Heart left ventricle (tissue), 16 donors: ENCODE measurements around the gene PRR16. TPM values are rescaled to one million over a fixed set of nuclear protein-coding genes. Genes with fewer than 3 reads are reported as not detected.

ENCODE experiments used
- ATAC-seq, 4 donors: fragments of 200-7000 bp; cut with Tn5 transposase; one replicate each; pipeline ENCODE4 v1.9.1; 2020 to 2022; ENCODE audit warnings: moderate library complexity in 4 of 4, mild to moderate bottlenecking in 3 of 4, moderate number of reproducible peaks in 1 of 4
- DNase-seq, 5 donors: peaks; one replicate each; pipeline ENCODE4 v3.0.0-alpha.2; 2020
- H3K27ac ChIP-seq, 12 donors: fragments of 200-600 bp; sonication (generic) in 4 of 12; one replicate each; pipeline versions ENCODE4 v1.5.0 to v1.8.0; 2016 to 2022; ENCODE audit warnings: mild to moderate bottlenecking in 2 of 12
- H3K27me3 ChIP-seq, 9 donors: fragments of 200-600 bp; sonication (generic) in 2 of 9; one replicate each; pipeline versions ENCODE4 v1.5.1 to v1.8.0; 2016 to 2022; ENCODE audit warnings: mild to moderate bottlenecking in 3 of 9
- H3K36me3 ChIP-seq, 9 donors: fragments of 200-600 bp; sonication (generic) in 2 of 9; one replicate each; pipeline versions ENCODE4 v1.5.0 to v1.8.0; 2018 to 2022; ENCODE audit warnings: mild to moderate bottlenecking in 2 of 9
- H3K4me1 ChIP-seq, 12 donors: fragments of 200-600 bp; sonication (generic) in 4 of 12; one replicate each; pipeline versions ENCODE4 v1.5.0 to v1.8.0; 2016 to 2022; ENCODE audit warnings: mild to moderate bottlenecking in 3 of 12
- H3K4me3 ChIP-seq, 12 donors: fragments of 200-600 bp; sonication (generic) in 4 of 12; one replicate each; pipeline versions ENCODE4 v1.5.0 to v1.8.0; 2017 to 2022; ENCODE audit warnings: mild to moderate bottlenecking in 9 of 12, moderate library complexity in 4 of 12
- H3K9me3 ChIP-seq, 12 donors: fragments of 200-600 bp; sonication (generic) in 4 of 12; one replicate each; pipeline versions ENCODE4 v1.5.0 to v1.8.0; 2016 to 2022; ENCODE audit warnings: mild to moderate bottlenecking in 1 of 12
- POLR2A ChIP-seq, 2 donors: fragments of 450-650 bp; IDR thresholded peaks; one replicate each; pipeline ENCODE4 v1.6.1; 2017; ENCODE audit warnings: antibody characterized with exemption in 2 of 2, mild to moderate bottlenecking in 2 of 2, moderate library complexity in 2 of 2
- WGBS, 4 donors: extraction: QIAGEN DNeasy Blood & Tissue Kit in 2 of 4; methylation state at CpG; one replicate each; pipeline versions ENCODE4 v1.1.5 to v1.1.7; 2013 to 2018; 5-methylcytosine and 5-hydroxymethylcytosine counted together
- intact Hi-C, 10 donors: fragments of 100-400 bp; cut with DNase I; formaldehyde crosslinking; loops; one replicate each; pipeline versions ENCODE4 v1.11.1 to v1.14.2; 2022
- polyA plus RNA-seq, 2 donors: library from polyadenylated mRNA; stranded (reverse); fragments of 200-250 nt; gene quantifications; one replicate each; pipeline ENCODE4 v1.2.3, GENCODE V29; 2013
- total RNA-seq, 9 donors: library from RNA; depleted of rRNA in 2 of 9; stranded (reverse); fragments of >200 nt in 2 of 9; fragmentation: NEBNext Ultra II Directional in 3 of 9; extraction: Animal tissue kit (Norgen Biotek cat#: 25700) in 3 of 9; gene quantifications; one replicate each; pipeline versions ENCODE4 v1.1.0 to v1.2.4, GENCODE V29; 2016 to 2023
- TF ChIP-seq, protein P1 (sequence below), 12 donors: fragments of 200-600 bp; sonication (generic) in 4 of 12; IDR thresholded peaks; one replicate each; pipeline versions ENCODE4 v1.5.0 to v1.8.0; 2018 to 2022; ENCODE audit warnings: antibody characterized with exemption in 12 of 12, mild to moderate bottlenecking in 5 of 12
- donor health status: ischemic (EF 13 %, LVEDD 7.1; RV severe dilation, severe dysfunction).
- donor health status: healthy with polysubstance abuse.
- donor health status: DM: no; HTN: yes; CAD: no.
- donor health status: DM: no; HTN: no; CAD: no.
- donor health status: ischemic (EF 25% LVEDD 6.9; RV normal size, moderate dysfunction).
- donor health status: ischemic (EF 25% LVEDD 5.7; RV mildly dilated, moderate dysfunction).
- donor health status: healthy.
- donor health status: DM: yes; HTN: yes; CAD: no.
- donor health status: ischemic (EF 35%, LVEDD 5.7; RV mildly dilated, moderate dysfunction).
- donor health status: nonischemic (EF 11% LVEDD 7.7; RV severe dilation, severe dysfunction).
- donor health status: DM: yes; HTN: yes; CAD: no.
- donor health status: PGD.
- donor health status: ischemic (EF 29% LVEDD 5.4; RV normal size, mild dysfunction).
- donor health status: nonischemic (EF 23%, LVEDD 6.1; RV moderate dilation, normal function).

Gene PRR16
- total and polyA plus RNA-seq, 11 donors, result 4.0 to 18.8 (median 8.3) TPM

DNA sequence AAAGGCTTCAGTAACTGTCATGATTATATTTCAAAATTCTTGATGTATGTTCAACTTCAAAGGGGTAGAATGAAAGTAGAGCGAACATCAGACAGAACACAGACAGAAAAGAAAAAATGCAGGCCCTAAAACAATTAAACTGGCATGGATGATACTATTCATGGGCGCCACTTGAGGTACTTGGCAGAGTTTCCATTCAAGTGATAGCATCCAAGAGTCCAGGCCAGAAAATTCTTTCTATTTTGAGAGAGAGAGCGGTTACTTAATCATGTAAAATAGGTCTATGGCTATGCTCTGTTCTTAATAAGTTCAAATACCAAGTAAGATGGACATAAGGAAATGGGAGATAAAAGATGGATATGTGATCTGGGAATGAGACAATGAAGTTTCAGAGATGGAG lies 21.4 kb upstream of the PRR16 start:
- Histone ChIP-seq H3K9me3 (no peaks in the 10 kb centered on the region), H3K4me1 (peaks cover 0 to 33% (median 9%) of the 10 kb centered on the region in 12 donors), H3K27me3 (no peaks in the 10 kb centered on the region), H3K4me3 (no peak overlapping the region), H3K36me3 (no peaks in the 10 kb centered on the region), H3K27ac (peak overlapping the region in 11 of 12 donors; percentile 4 to 87 (median 70))
- intact Hi-C loops, result loop anchor here in 1 of 10 donors (10.0 kb wide), 1 partner anchor 288 kb away; no protein-coding TSS in a partner anchor
- 42 to 54% (median 48%) methylated on average over 3 of the region's 3 CpGs for WGBS, 4 donors
- peak; percentile 79 to 90 (median 88) for ATAC-seq
- peak in 3 of 5 donors; percentile 24 to 44 (median 35) for DNase-seq
- TF ChIP-seq POLR2A (IDR thresholded peaks at IDR 0.05), result no peak
- TF ChIP-seq, protein P1, sequence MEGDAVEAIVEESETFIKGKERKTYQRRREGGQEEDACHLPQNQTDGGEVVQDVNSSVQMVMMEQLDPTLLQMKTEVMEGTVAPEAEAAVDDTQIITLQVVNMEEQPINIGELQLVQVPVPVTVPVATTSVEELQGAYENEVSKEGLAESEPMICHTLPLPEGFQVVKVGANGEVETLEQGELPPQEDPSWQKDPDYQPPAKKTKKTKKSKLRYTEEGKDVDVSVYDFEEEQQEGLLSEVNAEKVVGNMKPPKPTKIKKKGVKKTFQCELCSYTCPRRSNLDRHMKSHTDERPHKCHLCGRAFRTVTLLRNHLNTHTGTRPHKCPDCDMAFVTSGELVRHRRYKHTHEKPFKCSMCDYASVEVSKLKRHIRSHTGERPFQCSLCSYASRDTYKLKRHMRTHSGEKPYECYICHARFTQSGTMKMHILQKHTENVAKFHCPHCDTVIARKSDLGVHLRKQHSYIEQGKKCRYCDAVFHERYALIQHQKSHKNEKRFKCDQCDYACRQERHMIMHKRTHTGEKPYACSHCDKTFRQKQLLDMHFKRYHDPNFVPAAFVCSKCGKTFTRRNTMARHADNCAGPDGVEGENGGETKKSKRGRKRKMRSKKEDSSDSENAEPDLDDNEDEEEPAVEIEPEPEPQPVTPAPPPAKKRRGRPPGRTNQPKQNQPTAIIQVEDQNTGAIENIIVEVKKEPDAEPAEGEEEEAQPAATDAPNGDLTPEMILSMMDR (IDR thresholded peaks at IDR 0.05), result no peak

DNA sequence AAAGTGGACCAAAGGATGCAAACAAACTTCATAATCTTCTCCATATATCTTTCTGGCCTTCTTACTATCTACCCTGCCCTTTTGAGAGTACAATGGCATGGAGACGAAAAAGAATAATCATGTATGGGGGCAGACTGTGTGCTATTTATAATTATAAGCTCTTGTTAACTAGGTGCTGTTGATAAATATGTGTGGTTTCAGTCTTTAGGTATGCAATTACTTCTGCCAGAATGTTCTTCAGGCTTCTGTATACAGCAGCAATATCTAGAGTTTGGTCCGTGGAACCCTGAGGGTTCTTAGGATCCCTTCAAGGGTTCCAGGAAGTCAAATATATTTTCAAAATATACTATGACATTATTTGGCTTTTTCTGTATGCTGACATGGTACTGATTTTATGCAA lies 20.5 kb upstream of the PRR16 start:
- Histone ChIP-seq H3K9me3 (no peaks in the 10 kb centered on the region), H3K27ac (peak overlapping the region in 11 of 12 donors; percentile 4 to 87 (median 70)), H3K27me3 (no peaks in the 10 kb centered on the region), H3K36me3 (no peaks in the 10 kb centered on the region), H3K4me1 (peaks cover 0 to 33% (median 11%) of the 10 kb centered on the region in 12 donors), H3K4me3 (no peak overlapping the region)
- intact Hi-C loops, result loop anchor here in 1 of 10 donors (10.0 kb wide), 1 partner anchor 289 kb away; no protein-coding TSS in a partner anchor
- 44 to 61% (median 46%) methylated on average over 2 of the region's 2 CpGs for WGBS, 4 donors
- ATAC-seq (peak; percentile 22 to 59 (median 36)), DNase-seq (no peak)
- TF ChIP-seq, protein P1 (IDR thresholded peaks at IDR 0.05), result no peak
- TF ChIP-seq POLR2A (IDR thresholded peaks at IDR 0.05), result no peak

DNA sequence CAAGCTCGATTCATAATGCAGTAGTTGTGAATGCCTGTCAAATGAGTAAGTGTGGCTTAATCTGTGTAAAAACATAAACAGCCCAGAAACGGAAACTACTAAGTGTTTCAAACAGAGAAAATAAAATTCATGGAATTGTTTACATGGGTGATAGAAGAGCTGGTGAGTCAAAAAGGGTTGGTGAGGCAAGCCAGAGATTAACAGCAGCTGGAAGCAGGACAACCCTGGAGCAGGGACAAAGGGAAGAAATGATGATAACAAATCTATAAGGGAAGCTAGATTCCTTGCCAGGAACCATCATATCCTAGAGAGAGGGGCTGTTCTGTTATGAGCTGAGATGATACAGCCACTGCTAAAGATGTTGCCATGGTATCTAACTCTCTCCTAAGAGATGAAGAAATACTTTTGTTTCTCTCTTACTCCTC lies 18.0 kb upstream of the PRR16 start:
- intact Hi-C loops, result loop anchor here in 1 of 10 donors (10.0 kb wide), 1 partner anchor 291 kb away; no protein-coding TSS in a partner anchor
- Histone ChIP-seq H3K27me3 (no peaks in the 10 kb centered on the region), H3K9me3 (no peaks in the 10 kb centered on the region), H3K4me3 (no peak overlapping the region), H3K27ac (peak overlapping the region in 9 of 12 donors; percentile 8 to 87 (median 65)), H3K4me1 (peaks cover 0 to 37% (median 11%) of the 10 kb centered on the region in 12 donors), H3K36me3 (no peaks in the 10 kb centered on the region)
- WGBS, 4 donors, result 7 to 16% (median 13%) methylated on average over 2 of the region's 2 CpGs
- ATAC-seq (peak; percentile 22 to 58 (median 52)), DNase-seq (peak in 1 of 5 donors; percentile 26)
- TF ChIP-seq, protein P1 (IDR thresholded peaks at IDR 0.05), result no peak
- no peak for TF ChIP-seq POLR2A (IDR thresholded peaks at IDR 0.05)

DNA sequence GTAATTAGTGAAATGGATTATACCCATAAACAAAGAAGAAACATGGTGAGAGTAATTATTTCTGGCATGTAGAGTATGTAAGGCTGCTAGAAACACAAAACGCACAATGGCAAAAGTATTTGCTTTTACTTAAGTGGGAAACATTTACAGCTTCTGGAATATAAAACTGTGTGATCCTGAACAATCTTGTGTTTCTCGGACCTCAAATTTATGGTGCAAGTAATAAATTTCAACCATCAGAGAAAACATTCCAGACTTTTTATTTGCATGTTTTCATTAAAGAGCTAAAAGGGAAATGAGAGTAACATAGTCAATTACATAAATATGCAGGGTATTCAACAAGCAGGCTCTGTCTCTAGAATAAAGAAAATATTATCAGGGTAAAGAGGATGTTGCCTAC lies 17.2 kb upstream of the PRR16 start:
- Histone ChIP-seq H3K27me3 (no peaks in the 10 kb centered on the region), H3K9me3 (no peaks in the 10 kb centered on the region), H3K4me1 (peaks cover 0 to 35% (median 11%) of the 10 kb centered on the region in 12 donors), H3K36me3 (no peaks in the 10 kb centered on the region), H3K4me3 (no peak overlapping the region), H3K27ac (peak overlapping the region in 6 of 12 donors; percentile 46 to 87 (median 76))
- WGBS, 4 donors, result 44 to 59% (median 52%) methylated on average over 2 of the region's 2 CpGs
- intact Hi-C loops, result loop anchor here in 1 of 10 donors (10.0 kb wide), 1 partner anchor 292 kb away; no protein-coding TSS in a partner anchor
- ATAC-seq (no peak), DNase-seq (no peak)
- TF ChIP-seq, protein P1 (IDR thresholded peaks at IDR 0.05), result no peak
- TF ChIP-seq POLR2A (IDR thresholded peaks at IDR 0.05), result no peak
